ENCODE results near the gene PLXNA2.

PLXNA2 gene

DNA sequence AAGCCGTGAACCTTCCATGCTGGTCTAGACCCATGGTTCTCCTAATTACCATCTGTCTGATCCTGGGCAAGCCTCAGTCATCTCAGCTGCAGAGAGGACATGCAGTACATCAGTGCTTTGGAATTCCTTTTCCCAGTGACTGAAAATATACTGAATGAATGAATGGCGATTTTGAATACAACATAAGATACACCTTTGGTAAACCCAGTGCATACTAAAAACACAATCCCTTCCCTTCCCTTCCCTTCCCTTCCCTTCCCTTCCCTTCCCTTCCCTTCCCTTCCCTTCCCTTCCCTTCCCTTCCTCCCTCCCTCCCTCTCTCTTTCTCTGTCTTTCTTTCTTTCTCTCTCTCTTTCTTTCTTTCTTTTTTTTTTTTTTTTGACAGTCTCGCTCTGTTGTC is 21.3 kb upstream of the PLXNA2 start:
- no peak for DNase-seq

DNA sequence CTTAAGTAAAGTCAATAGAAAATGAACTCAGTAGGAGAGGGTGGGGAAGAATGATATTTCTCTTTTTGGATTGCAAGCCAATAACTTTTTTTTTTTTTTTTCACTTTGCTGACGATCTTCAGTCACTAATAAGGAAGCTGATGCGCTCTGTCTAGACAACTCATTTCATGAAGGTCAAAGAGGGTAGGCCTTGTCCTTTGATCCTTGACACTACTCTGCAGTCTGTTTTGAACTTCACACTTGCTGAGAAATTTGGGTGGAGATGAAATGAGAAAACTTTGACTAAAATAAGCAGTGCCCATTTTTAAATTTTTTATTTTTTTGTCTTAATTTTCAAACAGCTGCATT is 20.9 kb upstream of the PLXNA2 start:
- no peak for DNase-seq

DNA sequence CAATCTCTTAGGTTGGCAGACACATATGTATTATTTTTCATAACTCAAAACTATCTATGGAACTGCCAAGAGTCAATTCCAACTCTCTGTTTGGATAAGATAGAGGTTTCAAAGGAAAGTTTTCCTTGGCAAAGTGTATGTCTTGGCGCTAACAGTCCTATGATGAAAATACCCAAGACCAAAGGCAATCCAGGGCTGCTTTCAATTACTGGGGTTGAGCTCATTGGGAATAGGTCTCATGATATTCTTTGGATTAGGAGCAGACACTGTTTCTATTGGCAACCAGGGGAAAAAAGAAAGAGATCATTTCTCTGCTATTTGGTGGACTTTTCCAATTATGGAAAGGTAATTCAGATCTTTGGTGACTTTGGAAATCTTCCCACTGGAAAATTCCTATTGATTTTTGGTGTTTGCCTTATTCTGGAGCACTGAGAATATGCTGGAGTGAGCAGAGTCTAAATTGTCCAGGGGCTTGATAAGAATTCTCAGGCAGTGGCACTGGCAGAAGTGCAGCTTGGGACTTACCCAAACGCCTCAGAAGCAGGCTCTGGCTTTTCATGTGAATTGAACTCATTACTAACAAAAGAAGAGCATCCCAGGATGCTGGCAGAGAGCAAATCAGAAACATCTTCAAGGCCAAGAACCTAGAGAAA is 20.4 kb upstream of the PLXNA2 start:
- DNase-seq, result no peak

DNA sequence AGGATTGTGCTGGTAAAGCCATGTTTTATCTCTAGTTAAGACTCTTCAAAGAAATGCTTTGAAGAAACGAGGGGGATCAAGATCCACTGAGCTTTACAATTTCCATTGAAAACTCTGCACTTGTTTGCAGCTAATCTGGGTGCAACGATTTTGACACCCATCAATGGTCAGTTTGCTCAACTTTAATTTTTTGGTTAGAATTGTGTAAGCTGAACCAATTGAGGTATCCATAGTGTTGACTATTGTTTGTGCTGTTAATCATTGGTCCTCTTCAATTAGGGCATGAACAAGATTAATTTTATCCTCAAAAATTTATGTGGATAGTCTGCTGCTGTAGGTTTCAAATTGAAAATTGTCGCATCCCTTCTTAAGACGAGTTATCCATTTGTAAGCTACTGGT is 17.7 kb upstream of the PLXNA2 start:
- DNase-seq, result no peak

DNA sequence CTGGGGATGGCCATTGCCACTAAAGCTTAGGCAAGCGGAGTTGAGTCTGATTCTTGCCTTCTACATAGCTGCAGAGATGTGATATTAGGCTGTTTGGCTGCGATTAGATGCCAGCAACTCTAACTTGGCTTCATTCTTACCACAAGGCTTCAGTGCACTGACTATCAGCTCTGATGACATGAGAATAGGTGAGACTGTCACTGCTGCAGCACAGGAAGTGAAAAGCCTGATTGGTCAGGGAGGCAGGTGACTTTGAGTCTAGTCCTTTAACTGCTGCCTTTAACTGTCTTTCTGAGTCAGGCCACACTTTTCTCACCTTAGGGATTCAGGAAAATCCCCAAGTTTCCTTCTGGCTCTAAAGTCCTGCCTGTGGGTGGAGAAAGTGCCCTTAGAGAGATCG is 14.1 kb upstream of the PLXNA2 start:
- DNase-seq, result no peak

DNA sequence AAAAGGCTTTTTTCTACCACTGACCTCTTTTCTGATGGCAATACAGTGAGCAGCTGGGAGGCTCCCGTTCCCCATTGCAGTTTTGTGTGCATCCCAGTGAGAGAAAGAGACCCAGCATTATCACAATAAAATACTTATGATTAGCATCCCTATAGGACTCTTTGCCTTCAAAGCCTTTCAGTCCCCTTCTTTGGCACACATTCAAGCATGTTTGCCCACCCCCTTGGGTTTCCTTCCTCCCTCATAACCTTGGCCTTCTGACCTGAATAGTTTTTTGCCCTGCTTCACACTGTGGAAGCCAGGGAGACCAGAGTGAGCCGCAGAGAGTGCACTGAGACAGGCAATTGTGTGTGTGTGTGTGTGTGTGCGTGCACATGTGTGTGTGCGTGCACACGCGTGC is 13.2 kb upstream of the PLXNA2 start:
- no peak for DNase-seq

DNA sequence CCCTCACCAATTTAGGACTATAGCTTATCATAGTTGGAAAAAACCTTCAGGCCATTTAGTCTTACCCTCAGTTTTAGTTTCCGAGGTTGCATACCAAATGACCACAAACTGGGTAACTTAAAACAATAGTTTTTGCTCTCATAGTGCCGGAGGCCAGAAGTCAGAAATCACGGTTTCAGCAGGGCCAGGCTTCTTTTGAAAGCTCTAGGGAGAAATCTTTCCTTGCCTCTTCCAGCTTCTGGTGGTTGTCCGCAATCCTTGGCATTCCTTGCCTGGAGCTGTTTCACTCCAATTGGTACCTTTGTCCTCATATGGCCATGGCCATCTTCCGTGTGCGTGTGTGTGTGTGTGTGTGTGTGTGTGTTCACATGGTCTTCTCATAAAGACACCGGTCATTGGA is 12.4 kb upstream of the PLXNA2 start:
- DNase-seq, result no peak

DNA sequence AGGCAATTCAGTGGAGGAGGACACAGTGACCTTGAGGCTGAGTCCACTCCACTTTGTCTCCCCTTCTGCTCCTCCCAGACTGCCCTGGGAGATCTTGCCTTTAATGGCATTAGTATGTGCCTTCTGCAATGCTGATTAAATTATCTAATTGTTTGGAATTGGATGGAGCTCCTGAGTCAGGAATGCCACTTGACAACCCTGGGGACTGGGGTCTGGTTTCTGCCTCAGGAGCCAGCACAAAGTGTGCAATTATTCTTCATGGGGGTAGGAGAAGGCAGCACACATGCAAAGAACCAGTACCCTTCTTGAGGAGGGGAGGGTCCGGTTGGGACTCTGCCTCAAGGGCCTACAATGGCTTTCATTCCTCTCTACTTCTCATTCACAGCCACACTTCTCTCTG is 11.9 kb upstream of the PLXNA2 start:
- DNase-seq, result no peak

DNA sequence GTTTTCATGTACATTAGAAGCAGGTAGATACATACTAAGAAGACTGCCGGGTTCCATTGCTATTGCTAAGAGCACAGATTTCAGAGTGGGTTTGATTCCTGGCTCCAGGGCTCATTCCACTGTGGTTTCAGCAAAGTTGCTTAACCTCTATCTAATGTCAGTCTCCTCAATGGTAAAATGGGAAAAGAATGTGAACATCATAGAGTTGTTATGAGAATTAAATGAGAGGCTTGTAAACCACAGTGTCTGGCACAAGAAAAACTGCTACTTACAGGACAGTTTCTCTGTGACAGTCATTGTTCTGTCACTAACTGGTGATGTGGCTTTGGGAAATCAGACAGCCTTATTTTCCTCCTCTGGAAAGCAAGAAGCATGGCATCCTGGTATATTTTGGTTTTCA is 10.7 kb upstream of the PLXNA2 start:
- no peak for DNase-seq

DNA sequence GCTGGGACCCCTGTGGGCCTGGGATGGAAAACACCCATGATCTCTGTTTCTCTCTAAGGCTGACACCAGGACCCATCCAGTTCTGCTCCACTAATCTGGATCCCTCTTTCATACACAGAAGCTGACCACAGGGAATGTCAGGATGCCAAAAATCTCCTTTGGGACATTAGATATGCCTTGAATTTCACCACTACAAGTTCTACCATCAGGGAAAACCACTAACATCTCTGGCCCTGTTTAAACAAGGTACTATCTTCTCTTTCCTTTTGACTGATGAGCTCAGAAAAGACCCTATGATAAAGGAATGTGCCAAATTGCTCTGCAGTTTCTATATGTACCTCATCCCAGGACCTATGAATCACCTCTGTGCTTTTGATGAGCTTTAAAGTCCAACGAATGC is 10.2 kb upstream of the PLXNA2 start:
- DNase-seq, result no peak

DNA sequence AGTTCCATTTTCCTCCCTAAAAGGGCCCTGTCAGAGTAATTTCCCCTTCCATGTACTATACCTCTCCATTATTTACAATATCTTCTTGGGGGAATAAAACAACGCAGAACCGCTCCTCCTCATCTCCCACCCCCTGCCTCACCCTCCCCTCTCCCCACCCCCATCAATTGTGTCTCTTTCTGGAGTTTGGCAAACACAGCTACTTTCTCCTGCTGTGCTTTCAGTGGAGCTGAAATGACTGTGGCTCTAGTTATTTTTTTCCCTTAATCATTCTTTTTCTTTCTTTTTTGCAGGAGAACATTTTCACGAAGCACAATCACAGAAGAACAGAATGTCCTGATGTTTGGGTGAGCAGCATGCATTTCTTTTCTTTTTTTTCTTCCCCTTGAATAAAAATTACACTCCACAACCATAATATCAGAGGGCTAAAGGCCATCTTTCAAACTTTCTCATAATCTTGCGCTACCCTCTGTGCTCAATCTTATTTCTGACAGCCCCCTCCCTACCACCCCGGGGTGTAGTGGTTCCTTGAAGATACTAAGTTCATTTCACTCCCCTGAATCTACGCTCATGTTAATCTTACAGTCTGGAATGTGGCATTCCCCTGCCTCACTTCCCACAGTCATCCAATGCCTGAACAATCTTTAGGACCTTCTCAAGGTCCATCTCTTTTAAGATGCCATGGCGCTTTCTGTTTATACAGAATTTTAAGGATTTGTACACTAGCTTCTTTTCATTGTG is 8.8 kb upstream of the PLXNA2 start:
- DNase-seq, result no peak

DNA sequence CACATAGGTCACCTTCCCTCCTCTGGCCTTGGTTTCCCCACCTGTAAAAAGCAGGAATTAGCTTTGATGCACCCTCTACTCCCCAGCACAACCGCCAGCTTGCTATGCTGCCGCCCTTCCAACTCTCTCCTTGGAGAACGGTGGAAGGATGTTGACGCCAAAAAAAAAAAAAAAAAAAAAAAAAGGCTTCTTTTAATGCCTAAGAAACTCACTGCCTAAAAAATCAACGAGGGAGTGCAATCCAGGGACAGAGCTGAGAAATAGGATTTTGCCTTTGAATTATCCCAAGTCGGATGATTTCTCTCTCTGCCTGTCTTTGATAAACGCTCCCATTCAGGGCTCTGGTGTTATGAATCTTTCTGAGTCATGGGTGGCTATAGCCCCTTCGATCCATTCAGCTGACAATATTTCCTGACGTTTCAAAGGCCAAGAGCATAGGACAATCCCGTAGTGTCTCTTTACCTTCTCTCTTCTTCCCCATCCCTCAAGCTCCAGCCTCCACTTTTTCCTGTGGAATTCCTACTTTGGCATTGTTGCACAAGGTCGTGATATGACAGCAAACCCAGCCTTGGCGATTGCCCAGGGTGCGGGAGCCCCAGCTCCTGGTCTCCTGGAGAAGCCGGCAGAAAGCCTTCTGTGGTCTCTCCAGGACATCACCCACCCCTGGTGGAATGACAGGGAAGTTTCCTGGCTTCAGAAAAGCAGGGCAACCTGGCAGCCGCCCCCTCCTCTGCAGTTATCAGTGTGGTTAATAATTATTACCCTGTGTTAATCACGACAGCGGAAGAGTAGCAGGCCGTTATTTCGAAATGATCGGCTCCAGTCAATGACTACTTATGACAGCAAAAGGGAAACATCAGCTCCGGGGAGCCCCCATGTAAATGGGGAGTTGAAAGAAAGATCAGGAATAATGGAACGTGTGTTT is 8.0 kb upstream of the PLXNA2 start:
- DNase-seq, result no peak

DNA sequence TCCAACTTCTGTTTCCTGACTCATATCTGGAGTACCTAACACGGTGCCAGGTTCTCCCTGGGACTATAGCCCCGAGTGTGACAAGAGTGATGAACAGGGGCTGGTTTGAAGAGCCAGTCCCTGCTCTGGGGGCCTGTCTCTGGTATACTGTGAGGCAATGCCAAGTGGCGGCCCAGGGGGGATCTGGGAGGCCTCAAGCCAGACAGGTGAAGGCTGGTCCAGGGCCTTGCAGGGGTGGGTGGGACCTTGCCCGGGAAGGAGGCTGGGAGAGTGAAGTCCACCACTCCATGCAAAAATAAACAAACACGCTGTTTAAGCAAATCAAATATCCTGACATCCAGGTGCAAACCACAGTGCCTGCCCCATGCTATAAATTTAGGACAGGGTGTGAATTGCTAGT is 6.8 kb upstream of the PLXNA2 start:
- no peak for DNase-seq

DNA sequence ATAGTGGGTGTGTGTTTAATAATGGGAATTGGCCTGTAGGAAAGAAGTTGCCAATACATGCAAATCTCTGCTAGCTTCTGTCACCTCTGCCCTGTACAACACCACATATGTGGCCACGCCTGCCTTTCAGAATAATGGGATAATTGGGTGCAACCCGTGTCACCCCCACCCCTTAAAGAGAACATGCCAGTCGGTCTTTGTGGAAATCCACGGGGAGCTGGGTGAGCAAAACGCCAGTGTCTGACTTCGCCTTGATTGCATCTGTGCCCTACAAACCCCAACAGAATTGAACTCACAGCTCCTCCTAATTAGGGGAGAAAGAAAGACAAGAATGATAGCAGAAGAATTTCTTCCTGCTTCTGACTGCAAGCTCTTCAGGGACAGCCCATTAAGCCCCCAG is 6.4 kb upstream of the PLXNA2 start:
- DNase-seq, result no peak

DNA sequence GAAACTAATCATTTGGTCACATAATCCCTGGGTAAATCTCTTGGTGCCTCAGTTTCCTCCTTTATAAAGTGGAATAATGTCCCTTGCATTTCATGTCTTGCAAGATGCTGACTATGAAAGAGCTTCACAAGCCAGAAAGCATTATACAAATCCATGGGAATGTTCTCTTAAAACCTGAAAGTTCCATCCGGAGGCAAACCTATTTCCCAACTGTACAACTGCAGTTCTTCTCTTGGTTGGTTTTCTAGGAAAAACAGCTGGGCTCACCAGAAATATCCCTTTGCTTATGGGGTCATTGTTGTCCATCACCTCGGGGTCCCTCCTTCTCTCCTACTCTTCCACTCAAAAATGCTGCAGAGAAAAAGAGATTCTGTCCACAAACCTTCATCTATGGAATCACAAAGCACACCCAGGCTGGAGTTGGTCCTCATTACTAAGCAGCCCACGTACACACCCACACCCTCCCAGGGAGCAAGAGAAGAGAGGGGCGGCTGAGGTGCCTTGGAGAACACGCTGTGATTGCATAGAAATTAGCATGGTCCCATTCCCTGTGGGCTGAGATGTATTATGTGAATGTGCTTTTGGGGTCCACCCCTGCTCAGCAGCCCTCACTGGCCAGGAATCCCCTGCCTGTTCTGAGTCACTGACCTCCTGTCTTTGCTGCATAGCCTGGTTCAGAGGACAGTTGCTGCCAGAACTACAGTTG is 5.0 kb upstream of the PLXNA2 start:
- DNase-seq, result no peak

DNA sequence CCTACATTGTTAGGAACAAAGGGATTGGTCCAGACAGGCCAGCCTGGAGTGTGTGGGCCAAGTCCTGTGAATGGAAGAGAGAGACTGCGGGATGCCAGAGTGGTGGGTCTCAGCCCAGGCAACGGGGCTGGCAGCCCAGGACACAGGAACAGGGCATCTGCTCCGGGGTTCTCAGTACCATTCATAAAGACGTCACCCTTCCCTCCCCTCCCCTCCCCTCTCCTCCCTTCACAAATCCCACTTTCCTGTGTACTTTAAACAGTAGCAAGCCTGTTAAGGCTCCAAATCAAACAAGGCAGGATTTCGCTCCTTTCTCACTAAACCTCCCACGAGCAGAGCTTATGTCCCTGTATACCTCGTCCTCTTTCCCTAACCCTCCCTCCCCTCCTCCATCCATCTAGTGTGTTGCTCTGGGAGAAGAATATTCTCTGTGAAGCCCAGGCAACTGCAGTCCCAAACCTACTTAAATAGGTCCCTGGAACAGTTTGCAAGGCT is 4.2 kb upstream of the PLXNA2 start:
- no peak for DNase-seq

DNA sequence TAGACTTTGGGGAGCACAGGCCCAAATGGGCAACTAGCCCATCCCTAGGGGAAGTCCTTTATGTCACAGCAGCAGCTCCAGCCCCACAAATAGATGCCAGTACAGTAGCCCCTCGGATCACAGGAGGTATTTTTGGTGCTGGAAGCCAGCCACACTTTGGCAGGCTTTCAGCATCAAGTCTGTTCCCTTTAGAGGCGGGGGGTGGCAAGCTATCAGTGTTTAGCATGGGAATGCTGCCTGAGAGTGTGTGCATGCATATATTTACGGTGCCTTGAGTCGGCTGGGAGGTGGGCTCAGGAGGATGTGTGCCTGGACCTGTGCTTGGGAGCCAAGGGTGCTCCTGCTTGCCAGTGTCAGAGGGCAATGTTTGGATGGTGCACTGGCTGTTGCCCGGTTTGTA is 3.5 kb upstream of the PLXNA2 start:
- DNase-seq, result no peak

DNA sequence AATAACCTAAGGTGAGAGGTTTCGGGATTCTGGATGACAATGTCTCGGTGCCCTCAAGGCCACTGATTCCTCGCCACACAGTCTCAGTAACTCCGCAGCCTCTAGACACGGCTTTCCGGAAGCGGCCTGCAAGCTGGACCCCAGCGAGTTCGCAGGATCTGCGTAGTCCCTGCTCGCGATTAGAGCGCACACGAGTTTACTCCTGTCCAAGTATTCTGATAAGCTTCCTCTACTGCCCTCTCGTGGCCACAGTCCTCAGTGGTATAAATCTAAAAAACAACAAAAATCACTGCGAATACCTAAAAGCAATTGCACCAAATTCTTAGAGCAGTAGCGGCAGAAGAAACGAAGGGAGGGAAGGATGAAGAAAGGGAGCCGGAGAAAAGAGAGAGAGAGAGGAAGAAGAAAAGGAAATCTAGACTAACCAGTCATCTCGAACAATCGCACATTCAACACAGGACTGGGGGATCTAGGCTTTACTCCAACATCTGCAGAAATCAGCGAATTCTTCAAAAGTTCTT is 1.1 kb upstream of the PLXNA2 start:
- peak; percentile 80 for DNase-seq

DNA sequence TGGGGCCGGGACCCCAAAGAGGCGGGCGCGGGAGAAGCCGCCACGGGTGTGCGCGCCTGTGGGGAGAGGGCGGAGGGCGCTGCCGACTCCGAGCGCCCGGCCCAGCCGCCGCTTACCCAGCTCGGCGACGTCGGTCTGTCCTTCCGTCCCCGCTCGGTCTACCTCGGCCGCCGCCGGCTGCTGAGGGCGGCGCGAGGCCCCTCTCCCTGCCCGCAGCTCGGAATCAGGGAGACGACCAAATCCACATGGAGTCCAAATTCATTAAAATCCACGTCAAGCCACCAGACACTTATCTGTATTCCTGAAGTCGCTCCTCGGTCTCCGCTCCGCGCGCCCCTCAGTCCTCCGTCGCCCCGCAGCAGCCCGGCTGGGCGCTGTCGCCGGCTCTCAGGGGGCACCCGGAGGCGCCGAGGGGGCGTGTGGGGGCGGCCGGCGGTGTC is 637 bp downstream of the PLXNA2 start:
- peak; percentile 11 for DNase-seq

DNA sequence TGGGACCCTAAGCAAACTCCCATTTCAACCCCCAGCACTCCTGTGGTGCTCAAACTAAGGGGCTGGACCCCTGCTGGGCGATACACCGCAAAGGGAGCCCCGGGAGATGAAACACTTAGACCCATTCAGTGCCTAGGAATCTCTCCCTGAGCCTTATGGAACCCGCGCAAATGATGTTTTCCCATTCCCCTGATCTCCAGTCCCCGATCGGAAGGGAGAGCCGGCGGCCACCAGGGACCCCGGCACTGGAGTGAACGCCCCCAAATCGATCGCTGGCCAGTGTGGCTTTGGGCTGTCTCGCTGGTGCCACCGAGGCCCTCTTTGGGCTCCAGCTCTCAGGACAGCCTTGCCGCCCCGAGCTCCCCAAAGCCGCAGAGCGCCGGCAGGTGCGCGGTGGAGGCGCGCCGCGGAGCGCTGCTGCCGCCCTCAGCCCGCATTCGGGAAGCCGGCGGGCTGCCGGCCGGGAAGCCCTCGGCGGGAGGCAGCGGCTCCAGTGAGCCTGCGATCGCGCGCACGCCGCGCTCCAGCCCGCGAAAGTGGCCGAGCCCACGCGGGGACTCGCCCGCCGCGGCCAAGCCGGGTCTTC is 1.1 kb downstream of the PLXNA2 start:
- peak; percentile 5 for DNase-seq

DNA sequence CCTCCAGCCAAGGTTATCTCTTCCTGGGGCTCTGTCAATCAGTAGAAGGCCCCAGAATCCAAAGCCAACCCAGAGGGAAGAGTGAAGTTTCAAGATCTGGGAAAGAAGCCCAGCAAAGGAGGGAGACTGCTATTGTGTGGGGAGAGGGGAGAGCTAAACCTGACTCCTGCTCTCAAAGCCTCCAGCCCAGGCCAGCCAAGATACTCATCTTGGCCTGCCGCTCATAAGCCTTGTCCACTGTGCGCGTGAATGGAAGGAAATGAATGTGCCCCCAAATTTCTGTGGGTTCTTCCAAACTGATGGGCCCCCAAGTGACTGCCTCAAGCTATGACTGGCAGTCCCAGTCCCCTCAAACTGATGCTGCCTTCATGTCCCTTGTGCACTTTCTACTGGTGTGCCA is 2.0 kb downstream of the PLXNA2 start:
- no peak for DNase-seq

DNA sequence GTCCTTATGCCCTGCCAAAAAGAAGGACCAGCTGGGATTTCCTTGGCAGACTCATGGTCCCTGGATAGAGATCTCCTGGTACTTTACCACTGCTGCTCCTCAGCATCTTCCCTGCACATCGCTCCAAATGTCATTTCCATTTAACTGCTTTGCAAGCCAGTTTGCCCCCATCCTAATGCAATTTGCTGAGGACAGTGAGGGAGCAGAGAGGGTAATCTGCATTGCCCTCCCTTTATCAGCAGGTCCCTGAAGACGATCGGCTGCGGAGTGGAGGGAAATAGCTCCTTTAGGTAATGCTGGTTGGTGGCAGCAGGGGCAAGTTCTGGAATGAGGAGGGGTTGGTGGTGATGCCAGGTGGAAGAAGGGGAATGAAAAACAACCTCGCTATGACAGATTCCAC is 2.7 kb downstream of the PLXNA2 start:
- DNase-seq, result no peak
